A172 (cell line): ENCODE data around the gene ZNF764. TPM values are rescaled to one million over a fixed set of nuclear protein-coding genes. Genes with fewer than 3 reads are reported as not detected.

Experiments
- total RNA-seq: library from RNA; depleted of rRNA; stranded (reverse); fragments of >200 nt; shearing (Covaris generic); gene quantifications from 2 replicates; pipeline ENCODE4 v1.2.3, GENCODE V29; 2014; rRNA removed

ZNF764 gene
- total RNA-seq, 1 experiment from 2014 or later: 8.1 TPM

Other genes with a start within 250 kb of the ZNF764 start
- gene CD2BP2, start 203.1 kb downstream of the ZNF764 start, total RNA-seq: 87.1 and 116 TPM in 2 replicates
- gene TBC1D10B, start 187.9 kb downstream of the ZNF764 start, total RNA-seq: 47.0 and 55.6 TPM in 2 replicates
- gene MYL11, start 183.6 kb downstream of the ZNF764 start, total RNA-seq: not detected in 2 replicates
- not detected in 2 replicates for gene SEPTIN1, start 175.8 kb downstream of the ZNF764 start, total RNA-seq
- 19.1 and 20.7 TPM in 2 replicates for gene ZNF48, start 163.0 kb downstream of the ZNF764 start, total RNA-seq
- 19.2 and 27.4 TPM in 2 replicates for gene ZNF771, start 150.8 kb downstream of the ZNF764 start, total RNA-seq
- 74.5 and 86.1 TPM in 2 replicates for gene DCTPP1, start 128.3 kb downstream of the ZNF764 start, total RNA-seq
- 4.9 and 7.2 TPM in 2 replicates for gene SEPHS2, start 112.5 kb downstream of the ZNF764 start, total RNA-seq
- 0.17 and 0.26 TPM in 2 replicates for gene ITGAL, start 85.6 kb downstream of the ZNF764 start, total RNA-seq
- 43.7 and 61.6 TPM in 2 replicates for gene ZNF768, start 31.8 kb downstream of the ZNF764 start, total RNA-seq
- 2.0 and 2.5 TPM in 2 replicates for gene ZNF747, start 23.5 kb downstream of the ZNF764 start, total RNA-seq
- gene ZNF688, start 13.3 kb upstream of the ZNF764 start, total RNA-seq: 6.9 and 11.9 TPM in 2 replicates
- not detected in 2 replicates for gene ZNF785, start 27.3 kb upstream of the ZNF764 start, total RNA-seq
- gene ZNF689, start 52.0 kb upstream of the ZNF764 start, total RNA-seq: 11.7 and 16.6 TPM in 2 replicates
- gene PRR14, start 92.6 kb upstream of the ZNF764 start, total RNA-seq: 9.1 and 13.7 TPM in 2 replicates
- 16.0 and 24.9 TPM in 2 replicates for gene FBRS, start 100.1 kb upstream of the ZNF764 start, total RNA-seq
- 9.3 and 11.4 TPM in 2 replicates for gene SRCAP, start 140.8 kb upstream of the ZNF764 start, total RNA-seq
- gene PHKG2, start 190.1 kb upstream of the ZNF764 start, total RNA-seq: 57.7 and 61.5 TPM in 2 replicates
- 6.5 and 10.5 TPM in 2 replicates for gene CFAP119, start 203.7 kb upstream of the ZNF764 start, total RNA-seq
- 105 and 107 TPM in 2 replicates for gene RNF40, start 203.9 kb upstream of the ZNF764 start, total RNA-seq
- gene ZNF629, start 228.8 kb upstream of the ZNF764 start, total RNA-seq: 20.5 and 20.8 TPM in 2 replicates